OCI-LY1 (cell line): Measurements from ENCODE around the gene PIKFYVE.

Experiments used
- H2AFZ ChIP-seq: fragments of 200-600 bp; sonication (generic), shearing (Covaris generic); 2 replicates; pipeline ENCODE4 v1.6.0; 2014; ENCODE audit warnings: antibody characterized with exemption, mild to moderate bottlenecking, low read length
- H3F3A ChIP-seq: fragments of 200-600 bp; sonication (generic), shearing (Covaris generic); 2 replicates; pipeline ENCODE4 v1.6.0; 2014; ENCODE audit warnings: mild to moderate bottlenecking, antibody characterized with exemption, low read length, moderate library complexity; ENCODE audit not compliant: insufficient read depth
- H3K27ac ChIP-seq: fragments of 200-600 bp; sonication (generic); 2 replicates; pipeline ENCODE4 v1.5.1; 2014; ENCODE audit warnings: low read length, mixed run types, mild to moderate bottlenecking, low read depth; ENCODE audit not compliant: poor library complexity, severe bottlenecking
- H3K27me3 ChIP-seq: fragments of 200-600 bp; sonication (generic); 2 replicates; pipeline ENCODE4 v1.6.0; 2014; ENCODE audit warnings: antibody characterized with exemption, mild to moderate bottlenecking, low read length, moderate library complexity; ENCODE audit not compliant: insufficient read depth
- H3K36me3 ChIP-seq: fragments of 200-600 bp; sonication (generic); 2 replicates; pipeline ENCODE4 v1.6.1; 2014; ENCODE audit warnings: mild to moderate bottlenecking, antibody characterized with exemption, low read length, moderate library complexity, mixed read lengths; ENCODE audit not compliant: insufficient read depth
- H3K4me1 ChIP-seq: fragments of 200-600 bp; sonication (generic); 2 replicates; pipeline ENCODE4 v1.5.1; 2014; ENCODE audit warnings: mild to moderate bottlenecking, low read length, moderate library complexity; ENCODE audit not compliant: insufficient read depth, severe bottlenecking
- H3K4me2 ChIP-seq: fragments of 200-600 bp; sonication (generic), shearing (Covaris generic); 2 replicates; pipeline ENCODE4 v1.6.1; 2014; ENCODE audit warnings: low read length
- H3K4me3 ChIP-seq: fragments of 200-600 bp; sonication (generic); 2 replicates; pipeline ENCODE4 v1.5.1; 2014; ENCODE audit warnings: low read length, low read depth, mild to moderate bottlenecking, mixed read lengths; ENCODE audit not compliant: poor library complexity, severe bottlenecking
- H3K79me2 ChIP-seq: fragments of 200-600 bp; shearing (Covaris generic); 2 replicates; pipeline ENCODE4 v1.6.1; 2016; ENCODE audit warnings: mixed run types, low read length, mixed read lengths; ENCODE audit not compliant: insufficient read depth
- H3K9ac ChIP-seq: fragments of 200-600 bp; sonication (generic), shearing (Covaris generic); 2 replicates; pipeline ENCODE4 v1.6.1; 2014; ENCODE audit warnings: mild to moderate bottlenecking, low read length, mixed read lengths
- H3K9me2 ChIP-seq: fragments of 200-600 bp; sonication (generic), shearing (Covaris generic); 2 replicates; pipeline ENCODE4 v1.6.1; 2014; ENCODE audit warnings: low read depth, mild to moderate bottlenecking, low read length, mixed read lengths
- H3K9me3 ChIP-seq: fragments of 200-600 bp; shearing (Covaris generic); 2 replicates; pipeline ENCODE4 v1.6.1; 2014; ENCODE audit warnings: low read length, mixed read lengths
- H4K20me1 ChIP-seq: fragments of 200-600 bp; sonication (generic), shearing (Covaris generic); 2 replicates; pipeline ENCODE4 v1.6.0; 2016; ENCODE audit warnings: mild to moderate bottlenecking, low read length; ENCODE audit not compliant: insufficient read depth
- CTCF ChIP-seq: fragments of 200-600 bp; sonication (generic), shearing (Covaris generic); IDR thresholded peaks from 2 replicates; pipeline ENCODE4 v1.5.1; 2017; ENCODE audit warnings: mild to moderate bottlenecking, antibody characterized with exemption, low read length, moderate library complexity, mixed read lengths
- EZH2 ChIP-seq: fragments of 200-600 bp; sonication (generic), shearing (Covaris generic); IDR thresholded peaks from 2 replicates; pipeline ENCODE4 v1.8.0; 2017; ENCODE audit warnings: borderline replicate concordance, mixed run types, mild to moderate bottlenecking, antibody characterized with exemption, low read length, moderate library complexity, mixed read lengths

Gene PIKFYVE

GRCh38 chr2:208334230-208334629 is 68.2 kb downstream of the PIKFYVE start:
- Histone ChIP-seq H3K4me1 (no peaks in the 10 kb centered on the region), H4K20me1 (no peaks in the 10 kb centered on the region), H3K79me2 (no peaks in the 10 kb centered on the region), H3K4me3 (no peak overlapping the region), H3K9ac (no peak overlapping the region), H3K36me3 (peaks cover 56% of the 10 kb centered on the region), H3F3A (no peaks in the 10 kb centered on the region), H3K4me2 (no peak overlapping the region), H3K9me2 (no peaks in the 10 kb centered on the region), H3K9me3 (no peaks in the 10 kb centered on the region), H3K27me3 (no peaks in the 10 kb centered on the region), H3K27ac (no peak overlapping the region), H2AFZ (no peak overlapping the region)
- no peak for TF ChIP-seq CTCF
- TF ChIP-seq EZH2, result no peak

- no peak overlapping the region for H3K27ac ChIP-seq
- H2AFZ ChIP-seq, result no peak overlapping the region
- H3F3A ChIP-seq, result no peaks in the 10 kb centered on the region
- no peaks in the 10 kb centered on the region for H4K20me1 ChIP-seq
- no peaks in the 10 kb centered on the region for H3K9me3 ChIP-seq
- no peaks in the 10 kb centered on the region for H3K4me1 ChIP-seq
- TF ChIP-seq CTCF (no peak), EZH2 (no peak)
- no peak overlapping the region for H3K4me2 ChIP-seq
- no peak overlapping the region for H3K4me3 ChIP-seq
- no peaks in the 10 kb centered on the region for H3K9me2 ChIP-seq
- peaks cover 90% of the 10 kb centered on the region for H3K36me3 ChIP-seq
- no peak overlapping the region for H3K9ac ChIP-seq
- H3K27me3 ChIP-seq, result no peaks in the 10 kb centered on the region
- H3K79me2 ChIP-seq, result no peaks in the 10 kb centered on the region
Observed at GRCh38 chr2:208346756-208347155, 80.7 kb downstream of the PIKFYVE start.

GRCh38 chr2:208350610-208351009 is 84.6 kb downstream of the PIKFYVE start:
- Histone ChIP-seq H2AFZ (no peak overlapping the region), H3K9ac (no peak overlapping the region), H3K27ac (no peak overlapping the region), H3K4me3 (no peak overlapping the region), H3K27me3 (no peaks in the 10 kb centered on the region), H3K9me2 (no peaks in the 10 kb centered on the region), H4K20me1 (no peaks in the 10 kb centered on the region), H3K79me2 (no peaks in the 10 kb centered on the region), H3K9me3 (no peaks in the 10 kb centered on the region), H3K4me1 (no peaks in the 10 kb centered on the region), H3F3A (no peaks in the 10 kb centered on the region), H3K36me3 (peaks cover 93% of the 10 kb centered on the region), H3K4me2 (no peak overlapping the region)
- TF ChIP-seq CTCF (no peak), EZH2 (no peak)
